GM21723 (cell line): ENCODE measurements around the gene ZNF76.
"Not testable (repeated sequence)": the region's sequence is repeated elsewhere in the genome, so short reads cannot be mapped to it uniquely, and the experiment has no call there.

Experiments
- ATAC-seq: cut with Tn5 transposase; IDR thresholded peaks from one replicate; pipeline ENCODE4 v1.9.1; 2021; ENCODE audit warnings: mild to moderate bottlenecking, moderate library complexity; ENCODE audit not compliant: unreplicated experiment

ZNF76 gene

GRCh38 chr6:35298625-35299140 is 39.1 kb downstream of the ZNF76 start:
- ATAC-seq, result no peak

- no peak for ATAC-seq
These were observed 40.1 kb downstream of the ZNF76 start for GRCh38 chr6:35299674-35300073.

GRCh38 chr6:35300848-35301247 is 41.3 kb downstream of the ZNF76 start:
- ATAC-seq, result no peak

GRCh38 chr6:35302604-35303241 is 43.2 kb downstream of the ZNF76 start:
- ATAC-seq, result peak; percentile 77

- ATAC-seq, result no peak
These were observed 44.8 kb downstream of the ZNF76 start for GRCh38 chr6:35304299-35304698.

GRCh38 chr6:35305117-35305516 is 45.6 kb downstream of the ZNF76 start:
- ATAC-seq, result no peak

GRCh38 chr6:35307138-35307537 is 47.6 kb downstream of the ZNF76 start:
- not testable (repeated sequence) for ATAC-seq

GRCh38 chr6:35308543-35308942 is 49.0 kb downstream of the ZNF76 start:
- not testable (repeated sequence) for ATAC-seq

- no peak for ATAC-seq
These were observed 50.2 kb downstream of the ZNF76 start for GRCh38 chr6:35309611-35310264.

- ATAC-seq, result no peak
These were observed 50.8 kb downstream of the ZNF76 start for GRCh38 chr6:35310265-35310831.

- ATAC-seq, result no peak
These were observed 52.0 kb downstream of the ZNF76 start for GRCh38 chr6:35311390-35312075.

GRCh38 chr6:35312076-35312800 is 52.7 kb downstream of the ZNF76 start:
- ATAC-seq, result no peak

- ATAC-seq, result no peak
These were observed 53.3 kb downstream of the ZNF76 start for GRCh38 chr6:35312807-35313206.

GRCh38 chr6:35317483-35318195 is 58.1 kb downstream of the ZNF76 start:
- no peak for ATAC-seq

- ATAC-seq, result no peak
These were observed 58.9 kb downstream of the ZNF76 start for GRCh38 chr6:35318196-35319171.

- no peak for ATAC-seq
These were observed 60.0 kb downstream of the ZNF76 start for GRCh38 chr6:35319346-35320030.

GRCh38 chr6:35320031-35320410 is 60.5 kb downstream of the ZNF76 start:
- no peak for ATAC-seq

- ATAC-seq, result no peak
These were observed 61.6 kb downstream of the ZNF76 start for GRCh38 chr6:35321091-35321490.
